DOHH2 (cell line): Measurements from ENCODE around the gene YWHAQ.

Experiments used
- CTCF ChIP-seq: fragments of 200-600 bp; sonication (generic); IDR thresholded peaks from one replicate; pipeline ENCODE4 v1.5.1; 2014; ENCODE audit warnings: antibody characterized with exemption, mild to moderate bottlenecking, low read depth, low read length; ENCODE audit not compliant: poor library complexity, severe bottlenecking
- EZH2phosphoT487 ChIP-seq: fragments of 200-600 bp; sonication (generic); IDR thresholded peaks from 2 replicates; pipeline ENCODE4 v1.6.1; 2017; ENCODE audit warnings: borderline replicate concordance, mild to moderate bottlenecking, antibody characterized with exemption, low read length, moderate library complexity, mixed read lengths

GRCh38 chr2:9565436-9566153 lies 65.2 kb downstream of the YWHAQ start:
- no peak for TF ChIP-seq CTCF
- no peak for TF ChIP-seq EZH2phosphoT487
